CD4-positive, alpha-beta T cell treated with Interleukin-10 for 1 hour (primary cell): ENCODE data around the gene GPATCH1.
"Not testable (repeated sequence)": the region's sequence is repeated elsewhere in the genome, so short reads cannot be mapped to it uniquely, and the experiment has no call there.

Source experiments
- DNase-seq: peaks from one replicate; pipeline ENCODE4 v3.0.0-alpha.2; 2020

The GPATCH1 gene

GRCh38 chr19:33163481-33163880 is 82.5 kb downstream of the GPATCH1 start:
- no peak for DNase-seq

- not testable (repeated sequence) for DNase-seq
Observed at GRCh38 chr19:33166037-33166436, 85.1 kb downstream of the GPATCH1 start.

- DNase-seq = no peak
Observed at GRCh38 chr19:33167438-33167837, 86.5 kb downstream of the GPATCH1 start.

- no peak for DNase-seq
Observed at GRCh38 chr19:33168528-33168927, 87.5 kb downstream of the GPATCH1 start.

GRCh38 chr19:33171222-33171795 is 90.3 kb downstream of the GPATCH1 start:
- DNase-seq = no peak

GRCh38 chr19:33171916-33172359 is 91.0 kb downstream of the GPATCH1 start:
- no peak for DNase-seq

GRCh38 chr19:33174186-33174585 is 93.2 kb downstream of the GPATCH1 start:
- DNase-seq = no peak

GRCh38 chr19:33175156-33175782 is 94.3 kb downstream of the GPATCH1 start:
- no peak for DNase-seq

- DNase-seq = no peak
Observed at GRCh38 chr19:33175886-33176669, 95.1 kb downstream of the GPATCH1 start.

GRCh38 chr19:33176670-33177416 is 95.9 kb downstream of the GPATCH1 start:
- peak; percentile 99 for DNase-seq

GRCh38 chr19:33177417-33177979 is 96.5 kb downstream of the GPATCH1 start:
- DNase-seq = peak; percentile 87
